SKM-1 treated with dmso at 0.1 percent for 144 hours (cell line): Measurements from ENCODE around the gene MRPS31.
"Not testable (repeated sequence)": the region's sequence is repeated elsewhere in the genome, so short reads cannot be mapped to it uniquely, and the experiment has no call there.

ENCODE experiments used
- DNase-seq: peaks from one replicate; lab custom pipeline; 2025; ENCODE audit not compliant: unreplicated experiment; lab: John Stamatoyannopoulos, UW

MRPS31 gene

DNA sequence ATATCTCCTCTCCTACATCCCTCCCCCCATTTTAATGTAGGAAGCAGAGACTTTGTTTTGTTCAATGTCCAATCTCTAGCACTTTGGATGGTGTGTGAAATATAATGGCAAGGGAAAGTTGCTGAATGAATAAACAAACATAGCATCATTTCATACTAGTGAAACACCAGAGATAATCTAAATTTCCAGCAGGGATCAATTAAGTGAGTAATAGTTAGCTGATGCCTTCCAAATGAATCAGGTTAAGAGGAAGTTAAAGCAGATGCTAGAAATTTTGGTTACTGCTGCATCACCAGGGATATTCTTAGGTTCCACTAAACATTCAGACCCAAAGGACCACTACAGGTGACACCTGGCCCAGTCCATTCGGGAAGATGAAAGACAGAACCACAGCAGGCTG is 8.1 kb downstream of the MRPS31 start:
- DNase-seq, result no peak

- no peak for DNase-seq
Measured at GRCh38 chr13:40758811-40759210, 12.2 kb downstream of the MRPS31 start.

- DNase-seq, result no peak
Measured at GRCh38 chr13:40756042-40756441, 14.9 kb downstream of the MRPS31 start.

DNA sequence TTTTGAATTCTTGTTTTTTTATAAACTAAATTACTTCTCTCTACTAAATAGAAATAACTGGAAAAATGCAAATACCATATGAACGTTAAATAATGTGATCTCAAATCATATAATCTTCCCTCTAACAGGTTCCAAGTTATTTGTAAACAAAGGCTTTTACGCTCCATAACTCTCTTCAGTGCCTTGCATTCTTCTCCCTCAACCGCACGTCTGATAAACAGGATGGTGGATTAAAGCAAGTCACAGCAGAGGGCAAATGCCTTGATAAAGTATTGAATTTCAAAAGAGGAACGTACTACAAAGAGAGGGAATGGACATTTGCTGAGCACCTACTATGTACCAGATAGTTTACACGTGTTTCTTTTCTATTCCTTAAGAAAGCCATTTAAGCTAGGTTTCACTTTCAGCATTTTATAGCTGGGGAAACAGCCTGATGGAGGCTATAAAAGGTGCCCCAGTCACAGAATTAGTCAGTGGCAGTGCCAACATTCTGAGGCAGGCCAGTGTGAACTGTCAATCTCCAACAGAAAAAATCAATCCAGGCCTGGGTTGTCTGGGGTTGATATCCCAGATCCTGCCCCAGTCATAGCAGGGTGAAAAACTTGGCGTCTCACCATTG is 15.8 kb downstream of the MRPS31 start:
- no peak for DNase-seq

GRCh38 chr13:40749327-40749726 is 21.7 kb downstream of the MRPS31 start:
- no peak for DNase-seq

- not testable (repeated sequence) for DNase-seq
Measured at GRCh38 chr13:40735232-40735548, 35.8 kb downstream of the MRPS31 start.

DNA sequence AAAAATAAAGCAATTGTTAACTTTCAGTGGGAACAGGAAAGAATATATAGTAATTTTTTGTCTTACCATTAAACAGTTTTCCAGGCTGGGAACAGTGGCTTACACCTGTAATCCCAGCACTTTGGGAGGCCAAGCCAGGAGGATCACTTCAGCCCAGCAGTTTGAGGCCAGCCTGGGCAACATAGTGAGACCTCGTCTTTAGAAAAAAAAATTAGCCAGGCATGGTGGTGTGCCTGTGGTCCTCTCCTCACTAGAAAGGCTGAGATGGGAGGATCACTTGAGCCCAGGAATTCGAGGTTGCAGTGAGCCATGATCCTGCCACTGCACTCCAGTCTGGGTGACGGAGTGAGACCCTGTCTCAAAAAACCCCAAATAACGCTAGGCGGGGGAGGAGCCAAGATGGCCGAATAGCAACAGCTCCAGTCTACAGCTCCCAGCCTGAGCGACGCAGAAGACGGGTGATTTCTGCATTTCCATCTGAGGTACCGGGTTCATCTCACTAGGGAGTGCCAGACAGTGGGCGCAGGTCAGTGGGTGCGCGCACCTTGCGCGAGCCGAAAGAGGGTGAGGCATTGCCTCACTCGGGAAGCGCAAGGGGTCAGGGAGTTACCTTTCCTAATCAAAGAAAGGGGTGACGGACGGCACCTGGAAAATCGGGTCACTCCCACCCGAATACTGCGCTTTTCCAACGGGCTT is 36.3 kb downstream of the MRPS31 start:
- DNase-seq, result not testable (repeated sequence)

GRCh38 chr13:40732658-40733057 is 38.3 kb downstream of the MRPS31 start:
- no peak for DNase-seq

GRCh38 chr13:40728595-40728994 is 42.4 kb downstream of the MRPS31 start:
- DNase-seq, result no peak

GRCh38 chr13:40714433-40714832 is 56.6 kb downstream of the MRPS31 start:
- DNase-seq, result not testable (repeated sequence)

- DNase-seq, result no peak
Measured at GRCh38 chr13:40706439-40706838, 64.6 kb downstream of the MRPS31 start.

DNA sequence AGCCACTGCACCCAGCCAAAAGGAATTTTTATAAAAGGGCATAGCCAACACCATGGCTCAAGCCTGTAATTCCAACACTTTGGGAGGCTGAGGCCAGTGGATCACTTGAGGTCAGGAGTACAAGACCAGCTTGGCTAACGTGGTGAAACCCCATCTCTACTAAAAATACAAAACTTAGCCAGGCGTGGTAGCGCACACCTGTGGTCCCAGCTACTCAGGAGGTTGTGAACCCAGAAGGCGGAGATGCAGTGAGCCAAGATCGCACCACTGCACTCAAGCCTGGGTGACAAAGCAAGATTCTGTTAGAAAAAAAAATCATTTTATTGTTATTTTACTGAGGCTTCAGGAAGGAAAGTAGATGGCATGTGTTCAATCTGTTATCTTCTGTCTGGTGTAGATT is 73.3 kb downstream of the MRPS31 start:
- DNase-seq, result no peak

DNA sequence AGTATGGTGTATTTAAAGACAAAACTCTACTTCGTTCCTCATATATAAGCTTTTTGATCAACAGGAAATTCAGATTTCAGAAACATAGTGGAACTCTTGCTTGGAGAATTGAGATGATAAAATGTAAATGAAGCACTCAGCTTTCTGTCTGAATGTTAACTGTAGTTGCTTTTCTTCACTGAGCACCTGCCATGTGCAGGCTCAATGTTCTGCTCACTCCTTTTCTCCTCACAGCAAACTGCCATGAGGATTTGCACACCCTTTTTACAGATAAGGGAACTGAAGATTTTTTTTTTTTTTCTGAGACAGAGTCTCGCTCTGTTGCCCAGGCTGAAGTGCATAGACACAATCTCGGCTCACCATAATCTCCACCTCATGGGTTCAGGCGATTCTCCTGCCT is 76.6 kb downstream of the MRPS31 start:
- no peak for DNase-seq

DNA sequence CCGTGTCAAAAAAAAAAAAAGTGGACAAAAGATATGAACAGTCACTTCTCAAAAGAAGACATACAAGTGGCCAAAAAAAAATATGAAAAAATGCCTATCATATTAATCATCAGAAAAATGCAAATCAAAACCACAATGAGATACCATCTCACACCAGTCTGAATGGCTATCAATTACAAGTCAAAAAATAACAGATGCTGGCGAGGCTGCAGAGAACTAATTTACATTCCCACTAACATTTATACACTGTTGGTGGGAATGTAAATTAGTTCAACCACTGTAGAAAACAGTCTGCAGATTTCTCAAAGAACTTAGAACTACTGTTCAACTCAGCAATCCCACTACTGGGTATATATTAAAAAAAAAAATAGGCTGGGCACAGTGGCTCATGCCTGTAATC is 78.0 kb downstream of the MRPS31 start:
- no peak for DNase-seq

- no peak for DNase-seq
Measured at GRCh38 chr13:40688781-40689180, 82.2 kb downstream of the MRPS31 start.

DNA sequence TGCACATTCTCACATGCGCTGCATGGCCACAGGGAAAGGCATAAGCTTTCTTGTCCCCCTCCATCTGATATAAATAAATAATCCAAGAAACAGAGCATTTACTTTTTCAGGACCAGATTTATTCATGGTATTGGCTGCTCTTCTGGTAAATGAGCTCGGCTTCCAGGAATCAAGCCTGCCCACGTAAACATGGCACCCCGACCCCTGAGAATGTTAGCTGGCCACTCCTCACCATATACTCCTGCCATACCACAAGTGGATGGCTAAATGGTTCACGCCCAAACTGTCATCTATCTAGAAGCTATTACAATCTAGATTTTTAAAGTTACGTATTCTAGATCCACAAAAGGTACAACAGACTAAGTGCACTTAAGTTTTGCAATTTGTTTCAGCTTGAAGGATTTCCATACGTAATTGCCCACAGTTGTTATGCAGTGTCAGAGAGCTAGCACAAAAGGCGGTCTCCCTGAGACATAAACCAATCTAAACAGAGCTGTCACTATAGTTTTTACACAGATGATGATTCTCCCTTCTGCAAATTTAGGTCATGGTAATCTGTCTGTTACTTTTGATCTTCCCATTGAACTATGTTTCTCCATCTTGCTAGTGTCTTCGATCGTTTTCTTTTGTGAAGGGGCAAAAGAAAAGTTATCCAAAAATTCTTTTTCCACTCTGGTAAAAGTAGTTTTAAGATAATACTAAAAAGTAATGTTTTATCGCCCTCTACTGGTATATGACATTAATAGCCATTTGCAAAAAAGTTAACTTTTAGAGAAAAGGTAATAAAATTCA is 88.3 kb downstream of the MRPS31 start:
- DNase-seq, result peak; percentile 16

GRCh38 chr13:40681341-40682146 is 89.4 kb downstream of the MRPS31 start:
- no peak for DNase-seq

DNA sequence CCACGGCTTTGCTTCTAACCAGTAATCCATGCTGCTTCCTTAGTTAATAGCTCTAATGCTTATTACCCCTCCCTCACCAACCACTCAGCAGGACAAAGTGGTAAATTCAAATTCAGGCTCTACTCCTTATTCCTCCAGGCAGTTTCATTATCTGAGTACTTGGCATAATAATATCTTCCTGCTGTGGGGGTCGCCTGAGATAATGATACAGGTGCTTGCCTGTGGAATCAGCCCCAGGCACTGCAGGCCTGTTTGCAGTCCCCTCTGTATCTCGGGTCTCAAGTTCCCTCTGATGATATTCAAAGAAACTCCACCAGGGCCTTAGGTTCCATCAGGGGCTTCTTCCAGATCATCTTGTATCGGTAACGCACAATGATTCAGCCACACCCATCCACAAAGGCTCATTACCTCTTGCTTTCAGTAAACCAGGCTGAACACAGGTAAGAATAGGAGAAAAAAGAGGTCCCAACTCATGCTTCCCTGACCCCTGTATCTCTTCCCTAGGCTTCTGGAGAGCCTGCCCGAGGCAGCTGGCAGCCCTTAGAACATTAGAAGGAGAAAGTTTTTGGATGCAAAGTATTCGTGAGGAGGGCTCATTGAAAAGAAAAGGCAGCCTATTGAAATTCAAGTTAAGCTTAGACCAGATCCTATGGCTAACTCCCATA is 90.2 kb downstream of the MRPS31 start:
- DNase-seq, result no peak

- DNase-seq, result no peak
Measured at GRCh38 chr13:40679480-40679985, 91.5 kb downstream of the MRPS31 start.
